DND-41 (cell line): Measurements from ENCODE around the gene UNC13B.
"Not testable (repeated sequence)": the region's sequence is repeated elsewhere in the genome, so short reads cannot be mapped to it uniquely, and the experiment has no call there.

Source experiments
- ATAC-seq: fragments of 200-7000 bp; cut with Tn5 transposase; 3 replicates; pipeline ENCODE4 v1.9.1; 2021; ENCODE audit warnings: low read depth; ENCODE audit not compliant: insufficient read depth
- DNase-seq: peaks from one replicate; pipeline ENCODE4 v3.0.0-alpha.2; 2020
- H2AFZ ChIP-seq: 2 replicates; pipeline ENCODE4 v1.6.0; 2012; ENCODE audit warnings: low read depth, low read length
- H3K27ac ChIP-seq: 2 replicates; pipeline ENCODE4 v1.5.1; 2012; ENCODE audit warnings: low read length, inconsistent platforms
- H3K27me3 ChIP-seq: fragments of 200-600 bp; sonication (generic); 2 replicates; pipeline ENCODE4 v1.6.0; 2012; ENCODE audit warnings: low read length, mild to moderate bottlenecking, inconsistent platforms; ENCODE audit not compliant: insufficient read depth, poor library complexity
- H3K36me3 ChIP-seq: 2 replicates; pipeline ENCODE4 v1.5.1; 2012; ENCODE audit warnings: low read length, inconsistent platforms; ENCODE audit not compliant: insufficient read depth
- H3K4me1 ChIP-seq: 2 replicates; pipeline ENCODE4 v1.5.1; 2012; ENCODE audit warnings: mild to moderate bottlenecking, low read length; ENCODE audit not compliant: insufficient read depth
- H3K4me2 ChIP-seq: 2 replicates; pipeline ENCODE4 v1.6.0; 2012; ENCODE audit warnings: mild to moderate bottlenecking, moderate library complexity, low read length, inconsistent platforms; ENCODE audit not compliant: insufficient read depth
- H3K4me3 ChIP-seq, 2 experiments: fragments of 200-600 bp in 1 of 2; shearing (Covaris generic) in 1 of 2; 2 replicates each; pipeline ENCODE4 v1.5.1; 2012 to 2016; ENCODE audit warnings: inconsistent platforms in 2 of 2, low read length in 2 of 2, mild to moderate bottlenecking in 2 of 2, low read depth in 1 of 2, moderate library complexity in 1 of 2
- H3K79me2 ChIP-seq: 2 replicates; pipeline ENCODE4 v1.6.0; 2012; ENCODE audit warnings: low read length, inconsistent platforms; ENCODE audit not compliant: insufficient read depth
- H3K9ac ChIP-seq: 2 replicates; pipeline ENCODE4 v1.6.0; 2012; ENCODE audit warnings: low read depth, mild to moderate bottlenecking, inconsistent platforms, low read length, moderate library complexity
- H3K9me3 ChIP-seq: 2 replicates; pipeline ENCODE4 v1.5.1; 2012; ENCODE audit warnings: low read length, moderate library complexity, mild to moderate bottlenecking, inconsistent platforms; ENCODE audit not compliant: insufficient read depth, severe bottlenecking
- H4K20me1 ChIP-seq: 2 replicates; pipeline ENCODE4 v1.6.0; 2012; ENCODE audit warnings: low read length; ENCODE audit not compliant: insufficient read depth
- CTCF ChIP-seq: IDR thresholded peaks from 2 replicates; pipeline ENCODE4 v1.5.1; 2012; ENCODE audit warnings: borderline replicate concordance, low read length, moderate library complexity, mild to moderate bottlenecking; ENCODE audit not compliant: poor library complexity, severe bottlenecking; ENCODE audit errors: extremely low read depth
- EZH2 ChIP-seq: IDR thresholded peaks from 3 replicates; pipeline ENCODE4 v1.6.1; 2012; ENCODE audit warnings: borderline replicate concordance, low read depth, mild to moderate bottlenecking, moderate library complexity, low read length, inconsistent platforms; ENCODE audit not compliant: severe bottlenecking

UNC13B gene

GRCh38 chr9:35179347-35180280 lies 17.8 kb downstream of the UNC13B start:
- H3K27ac ChIP-seq, result no peak overlapping the region
- H2AFZ ChIP-seq, result no peak overlapping the region
- H3K9ac ChIP-seq, result no peak overlapping the region
- TF ChIP-seq CTCF (no peak), EZH2 (no peak)
- DNase-seq (no peak), ATAC-seq (no peak)
- H3K27me3 ChIP-seq, result no peaks in the 10 kb centered on the region
- no peak overlapping the region for H3K4me2 ChIP-seq
- no peaks in the 10 kb centered on the region for H4K20me1 ChIP-seq
- H3K9me3 ChIP-seq, result no peaks in the 10 kb centered on the region
- no peaks in the 10 kb centered on the region for H3K4me1 ChIP-seq
- no peak overlapping the region for H3K4me3 ChIP-seq
- no peaks in the 10 kb centered on the region for H3K36me3 ChIP-seq
- no peaks in the 10 kb centered on the region for H3K79me2 ChIP-seq

- Histone ChIP-seq H4K20me1 (no peaks in the 10 kb centered on the region), H3K36me3 (no peaks in the 10 kb centered on the region), H3K79me2 (no peaks in the 10 kb centered on the region), H3K4me3 (no peak overlapping the region), H3K9ac (no peak overlapping the region), H3K4me2 (no peak overlapping the region), H3K27ac (no peak overlapping the region), H3K9me3 (no peaks in the 10 kb centered on the region), H3K27me3 (no peaks in the 10 kb centered on the region), H3K4me1 (no peaks in the 10 kb centered on the region), H2AFZ (no peak overlapping the region)
- ATAC-seq (no peak), DNase-seq (no peak)
- TF ChIP-seq CTCF (no peak), EZH2 (no peak)
Observed at GRCh38 chr9:35180801-35181200, 19.0 kb downstream of the UNC13B start.

DNA sequence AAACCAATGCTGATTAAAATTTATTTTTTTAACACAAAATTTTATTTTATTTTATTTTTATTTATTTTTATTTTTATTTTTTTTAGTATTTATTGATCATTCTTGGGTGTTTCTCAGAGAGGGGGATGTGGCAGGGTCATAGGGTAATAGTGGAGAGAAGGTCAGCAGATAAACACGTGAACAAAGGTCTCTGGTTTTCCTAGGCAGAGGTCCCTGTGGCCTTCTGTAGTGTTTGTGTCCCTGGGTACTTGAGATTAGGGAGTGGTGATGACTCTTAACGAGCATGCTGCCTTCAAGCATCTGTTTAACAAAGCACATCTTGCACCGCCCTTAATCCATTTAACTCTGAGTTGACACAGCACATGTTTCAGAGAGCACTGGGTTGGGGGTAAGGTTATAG lies 20.6 kb downstream of the UNC13B start:
- H3K4me3 ChIP-seq, H3K9me3 ChIP-seq, H2AFZ ChIP-seq, H4K20me1 ChIP-seq, H3K9ac ChIP-seq, H3K79me2 ChIP-seq, H3K27me3 ChIP-seq, H3K36me3 ChIP-seq, H3K27ac ChIP-seq, DNase-seq, H3K4me2 ChIP-seq, ATAC-seq, H3K4me1 ChIP-seq: not testable (repeated sequence)

DNA sequence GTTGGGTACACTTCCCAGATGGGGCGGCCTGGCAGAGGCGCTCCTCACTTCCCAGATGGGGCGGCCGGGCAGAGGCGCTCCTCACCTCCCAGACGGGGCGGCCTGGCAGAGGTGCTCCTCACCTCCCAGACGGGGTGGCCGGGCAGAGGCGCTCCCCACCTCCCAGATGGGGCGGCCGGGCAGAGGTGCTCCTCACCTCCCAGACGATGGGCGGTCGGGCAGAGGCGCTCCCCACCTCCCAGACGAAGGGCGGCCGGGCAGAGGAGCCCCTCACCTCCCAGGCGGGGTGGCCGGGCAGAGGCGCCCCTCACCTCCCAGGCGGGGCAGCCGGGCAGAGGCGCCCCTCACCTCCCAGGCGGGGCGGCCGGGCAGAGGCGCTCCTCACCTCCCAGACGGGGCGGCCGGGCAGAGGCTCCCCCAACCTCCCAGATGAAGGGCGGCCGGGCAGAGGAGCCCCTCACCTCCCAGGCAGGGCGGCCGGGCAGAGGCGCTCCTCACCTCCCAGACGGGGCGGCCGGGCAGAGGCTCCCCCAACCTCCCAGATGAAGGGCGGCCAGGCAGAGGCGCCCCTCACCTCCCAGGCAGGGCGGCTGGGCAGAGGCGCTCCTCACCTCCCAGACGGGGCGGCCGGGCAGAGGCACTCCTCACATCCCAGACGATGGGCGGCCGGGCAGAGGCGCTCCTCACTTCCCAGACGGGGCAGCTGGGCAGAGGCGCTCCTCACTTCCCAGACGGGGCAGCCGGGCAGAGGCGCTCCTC lies 21.4 kb downstream of the UNC13B start:
- not testable (repeated sequence) for ATAC-seq, H3K79me2 ChIP-seq, H3K27ac ChIP-seq, DNase-seq, H3K4me2 ChIP-seq, H3K36me3 ChIP-seq, H3K4me3 ChIP-seq, H3K9ac ChIP-seq, H3K27me3 ChIP-seq, H3K9me3 ChIP-seq, H4K20me1 ChIP-seq, H2AFZ ChIP-seq, H3K4me1 ChIP-seq

DNA sequence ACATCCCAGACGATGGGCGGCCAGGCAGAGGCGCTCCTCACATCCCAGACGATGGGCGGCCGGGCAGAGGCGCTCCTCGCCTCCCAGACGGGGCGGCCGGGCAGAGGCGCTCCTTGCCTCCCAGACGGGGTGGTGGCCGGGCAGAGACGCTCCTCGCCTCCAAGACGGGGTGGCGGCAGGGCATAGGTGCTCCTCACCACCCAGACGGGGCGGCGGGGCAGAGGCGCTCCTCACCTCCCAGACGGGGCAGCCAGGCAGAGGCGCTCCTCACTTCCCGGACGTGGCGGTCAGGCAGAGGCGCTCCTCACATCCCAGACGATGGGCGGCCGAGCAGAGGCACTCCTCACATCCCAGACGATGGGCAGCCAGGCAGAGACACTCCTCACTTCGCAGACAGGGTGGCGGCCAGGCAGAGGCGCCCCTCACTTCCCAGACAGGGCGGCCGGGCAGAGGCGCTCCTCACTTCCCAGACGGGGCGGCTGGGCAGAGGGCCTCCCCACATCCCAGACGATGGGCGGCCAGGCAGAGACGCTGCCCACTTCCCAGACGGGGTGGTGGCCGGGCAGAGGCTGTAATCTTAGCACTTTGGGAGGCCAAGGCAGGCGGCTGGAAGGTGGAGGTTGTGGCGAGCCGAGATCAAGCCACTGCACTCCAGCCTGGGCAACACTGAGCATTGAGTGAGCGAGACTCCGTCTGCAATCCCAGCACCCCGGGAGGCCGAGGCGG lies 22.1 kb downstream of the UNC13B start:
- not testable (repeated sequence) for H3K4me2 ChIP-seq, H3K4me1 ChIP-seq, H3K27me3 ChIP-seq, H4K20me1 ChIP-seq, H3K9me3 ChIP-seq, H3K9ac ChIP-seq, H2AFZ ChIP-seq, H3K36me3 ChIP-seq, H3K79me2 ChIP-seq, H3K27ac ChIP-seq, DNase-seq, H3K4me3 ChIP-seq, ATAC-seq
